Measurements from ENCODE around the gene MPP3. TPM values are rescaled to one million over a fixed set of nuclear protein-coding genes. Genes with fewer than 3 reads are reported as not detected.

Gene MPP3
- total RNA-seq, 1 experiment from 2014 or later, result 6.9 TPM

DNA sequence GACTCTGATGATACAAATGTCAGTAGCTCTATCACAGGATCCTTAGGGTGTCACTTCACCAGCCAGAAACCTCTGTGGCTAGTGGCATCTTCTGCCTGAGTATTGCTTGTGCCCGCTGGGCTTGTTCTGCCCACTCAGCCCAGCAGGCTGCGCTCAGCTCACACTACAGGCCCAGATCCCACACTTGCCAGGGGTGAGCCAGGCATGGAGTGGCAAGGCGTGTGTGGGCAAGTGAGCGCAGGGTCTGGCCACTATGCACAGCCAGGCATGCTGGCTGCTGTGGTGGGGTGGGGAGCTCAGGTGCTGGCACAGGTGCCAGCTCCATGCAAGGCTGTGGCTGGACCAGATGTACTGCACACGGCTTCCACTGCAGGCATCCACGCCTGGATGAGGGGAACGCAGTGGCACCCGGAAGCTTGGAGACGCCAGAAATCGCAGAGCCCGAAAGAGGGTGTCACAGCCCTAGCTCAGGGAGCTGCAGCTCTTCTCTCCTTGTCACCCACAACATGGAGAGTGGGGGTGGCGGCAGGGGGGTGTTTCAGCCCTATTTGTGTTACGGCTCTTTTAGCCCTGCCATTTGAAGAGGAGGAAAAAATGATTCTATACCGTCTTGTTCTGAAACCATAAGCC lies 42.5 kb downstream of the MPP3 start:
- peak; percentile 56 for TF ChIP-seq CTCF (conservative IDR thresholded peaks at IDR 0.05)
- H3K23me2 ChIP-seq (ENCODE audit: insufficient read length, low read depth, low read length, poor library complexity, severe bottlenecking), result no peaks in the 10 kb centered on the region
- DNase-seq, result peak; percentile 65
- no peak overlapping the region for H4K5ac ChIP-seq (ENCODE audit: insufficient read length, low read depth, low read length)
- H3K79me2 ChIP-seq (ENCODE audit: insufficient read depth, low read length), result no peaks in the 10 kb centered on the region
- WGBS (ENCODE audit: extremely low coverage, insufficient read length, low lambda C conversion rate), result no CpG with 5 or more reads among the region's 14 CpGs
- no peak overlapping the region for H3K9ac ChIP-seq (ENCODE audit: extremely low read depth, insufficient read length, low read length)
- no peak overlapping the region for H3T11ph ChIP-seq (ENCODE audit: low read length)
- H3K4me3 Mint-ChIP-seq, result no peak overlapping the region
- H3K27me3 Mint-ChIP-seq (ENCODE audit: low read depth), result peaks cover 27% of the 10 kb centered on the region
- no peak overlapping the region for H2AFZ ChIP-seq (ENCODE audit: low read length)
- H2AK5ac ChIP-seq (ENCODE audit: insufficient read length, low read length), result no peak overlapping the region
- no peak overlapping the region for H3K27ac Mint-ChIP-seq
- H4K20me1 ChIP-seq (ENCODE audit: control insufficient read depth, insufficient read depth, insufficient read length), result no peaks in the 10 kb centered on the region
- H2BK12ac ChIP-seq (ENCODE audit: insufficient read length, low read depth, low read length), result no peak overlapping the region
- H3K14ac ChIP-seq (ENCODE audit: insufficient read depth, low read length), result no peak overlapping the region
- no peak overlapping the region for H2BK20ac ChIP-seq (ENCODE audit: low read depth, low read length, poor library complexity, severe bottlenecking)
- H3K4ac ChIP-seq (ENCODE audit: low read depth, low read length), result no peak overlapping the region
- no peak overlapping the region for H3K18ac ChIP-seq (ENCODE audit: insufficient read length, low read depth, low read length)
- peaks cover 2% of the 10 kb centered on the region; the same call in 1 of the 2 replicates for H3K4me1 ChIP-seq (ENCODE audit: insufficient read depth, low read length)
- H4K91ac ChIP-seq (ENCODE audit: insufficient read length, low read depth, low read length), result no peak overlapping the region
- no peaks in the 10 kb centered on the region for H3K9me3 ChIP-seq (ENCODE audit: control insufficient read depth, low read depth, low read length)
- no peaks in the 10 kb centered on the region for H3K27me3 ChIP-seq (ENCODE audit: insufficient read depth, low read length)
- H2BK120ac ChIP-seq (ENCODE audit: low read depth, low read length, poor library complexity, severe bottlenecking), result no peak overlapping the region
- no peak overlapping the region for H3K27ac ChIP-seq (ENCODE audit: insufficient read length, low read depth, low read length)
- peaks cover 9 to 10% of the 10 kb centered on the region in 2 experiments for H3K4me1 Mint-ChIP-seq
- H3K79me1 ChIP-seq (ENCODE audit: insufficient read depth, low read depth, low read length, poor library complexity, severe bottlenecking), result no peaks in the 10 kb centered on the region
- H3K23ac ChIP-seq (ENCODE audit: insufficient read length, low read depth, low read length), result no peak overlapping the region
- no peak overlapping the region for H2BK5ac ChIP-seq (ENCODE audit: insufficient read length, low read length)
- no peak overlapping the region for H2BK15ac ChIP-seq (ENCODE audit: low read depth, low read length)
- H4K8ac ChIP-seq (replicated peaks; ENCODE audit: insufficient read length, low read depth, low read length), result no peak overlapping the region
- H3K4me2 ChIP-seq (ENCODE audit: insufficient read depth, insufficient read length, low read length), result no peak overlapping the region
- no peaks in the 10 kb centered on the region; a peak in 1 of 7 replicates for H3K36me3 Mint-ChIP-seq (ENCODE audit: insufficient read depth in 1 of 3, low read depth in 3 of 3)
- peaks cover 3 to 8% of the 10 kb centered on the region in 2 experiments; a peak in 3 of 5 replicates for H3K9me3 Mint-ChIP-seq
- no peak overlapping the region for H3K56ac ChIP-seq (ENCODE audit: insufficient read length, low read depth, low read length)

All from H9 (cell line).